Measurements from ENCODE around the gene GALR1.
"Not testable (repeated sequence)": the region's sequence is repeated elsewhere in the genome, so short reads cannot be mapped to it uniquely, and the experiment has no call there.

The GALR1 gene

GRCh38 chr18:77249569-77250500 is at the start of gene GALR1:
GALR1 (plus strand) TSS chr18:77249848; CDS start chr18:77250549, 701 bp downstream.
- DNase-seq (ENCODE audit: low read depth in 2 of 2, low spot score in 1 of 2) = no peak

- no peak for DNase-seq (ENCODE audit: low read depth in 2 of 2, low spot score in 1 of 2)
Measured at GRCh38 chr18:77201506-77201905, 48.1 kb upstream of the GALR1 start.

GRCh38 chr18:77202329-77202728 is 47.3 kb upstream of the GALR1 start:
- DNase-seq (ENCODE audit: low read depth in 2 of 2, low spot score in 1 of 2) = no peak

- DNase-seq (ENCODE audit: low read depth in 2 of 2, low spot score in 1 of 2) = no peak
Measured at GRCh38 chr18:77203071-77203470, 46.6 kb upstream of the GALR1 start.

- no peak for DNase-seq (ENCODE audit: low read depth in 2 of 2, low spot score in 1 of 2)
Measured at GRCh38 chr18:77203851-77204250, 45.8 kb upstream of the GALR1 start.

GRCh38 chr18:77205769-77206168 is 43.9 kb upstream of the GALR1 start:
- DNase-seq (ENCODE audit: low read depth in 2 of 2, low spot score in 1 of 2) = no peak

- DNase-seq (ENCODE audit: low read depth in 2 of 2, low spot score in 1 of 2) = no peak
Measured at GRCh38 chr18:77206676-77207374, 42.8 kb upstream of the GALR1 start.

GRCh38 chr18:77207540-77207939 is 42.1 kb upstream of the GALR1 start:
- peak in 1 of 2 donors; percentile 25 for DNase-seq (ENCODE audit: low read depth in 2 of 2, low spot score in 1 of 2)

GRCh38 chr18:77208964-77209363 is 40.7 kb upstream of the GALR1 start:
- no peak for DNase-seq (ENCODE audit: low read depth in 2 of 2, low spot score in 1 of 2)

GRCh38 chr18:77209587-77209986 is 40.1 kb upstream of the GALR1 start:
- DNase-seq (ENCODE audit: low read depth in 2 of 2, low spot score in 1 of 2) = no peak

- no peak for DNase-seq (ENCODE audit: low read depth in 2 of 2, low spot score in 1 of 2)
Measured at GRCh38 chr18:77210249-77210648, 39.4 kb upstream of the GALR1 start.

- DNase-seq (ENCODE audit: low read depth in 2 of 2, low spot score in 1 of 2) = no peak
Measured at GRCh38 chr18:77218642-77219041, 31.0 kb upstream of the GALR1 start.

GRCh38 chr18:77220726-77221125 is 28.9 kb upstream of the GALR1 start:
- no peak for DNase-seq (ENCODE audit: low read depth in 2 of 2, low spot score in 1 of 2)

GRCh38 chr18:77222464-77222863 is 27.2 kb upstream of the GALR1 start:
- no peak for DNase-seq (ENCODE audit: low read depth in 2 of 2, low spot score in 1 of 2)

- no peak for DNase-seq (ENCODE audit: low read depth in 2 of 2, low spot score in 1 of 2)
Measured at GRCh38 chr18:77223221-77223639, 26.4 kb upstream of the GALR1 start.

GRCh38 chr18:77223653-77224052 is 26.0 kb upstream of the GALR1 start:
- DNase-seq (ENCODE audit: low read depth in 2 of 2, low spot score in 1 of 2) = no peak

GRCh38 chr18:77230645-77231044 is 19.0 kb upstream of the GALR1 start:
- no peak for DNase-seq (ENCODE audit: low read depth in 2 of 2, low spot score in 1 of 2)

- no peak for DNase-seq (ENCODE audit: low read depth in 2 of 2, low spot score in 1 of 2)
Measured at GRCh38 chr18:77234504-77235365, 14.9 kb upstream of the GALR1 start.

- DNase-seq (ENCODE audit: low read depth in 2 of 2, low spot score in 1 of 2) = not testable (repeated sequence)
Measured at GRCh38 chr18:77239285-77239684, 10.4 kb upstream of the GALR1 start.

- no peak for DNase-seq (ENCODE audit: low read depth in 2 of 2, low spot score in 1 of 2)
Measured at GRCh38 chr18:77248873-77249568, 627 bp upstream of the GALR1 start.

- no peak for DNase-seq (ENCODE audit: low read depth in 2 of 2, low spot score in 1 of 2)
Measured at GRCh38 chr18:77250501-77250925, 865 bp downstream of the GALR1 start.
